Astrocyte (in vitro differentiated cells and primary cell): ENCODE data around the gene SSTR5.

Experiments used
- CTCF ChIP-seq: IDR thresholded peaks from 2 replicates; pipeline ENCODE4 v1.5.1; 2011; ENCODE audit warnings: low read depth, mild to moderate bottlenecking, inconsistent platforms, low read length, moderate library complexity; ENCODE audit not compliant: insufficient read depth
- EZH2 ChIP-seq: IDR thresholded peaks from 2 replicates; pipeline ENCODE4 v1.6.1; 2012; ENCODE audit warnings: mild to moderate bottlenecking, low read length, inconsistent platforms; ENCODE audit not compliant: insufficient read depth

GRCh38 chr16:1125471-1125870 is 52.9 kb downstream of the SSTR5 start:
- TF ChIP-seq CTCF (no peak), EZH2 (no peak)
